GM19023 (cell line): ENCODE results near the gene RTRAF.

Experiments
- ATAC-seq: cut with Tn5 transposase; IDR thresholded peaks from one replicate; pipeline ENCODE4 v1.9.1; 2021; ENCODE audit warnings: mild to moderate bottlenecking, moderate library complexity; ENCODE audit not compliant: unreplicated experiment

RTRAF gene

GRCh38 chr14:52020161-52020714 lies 30.9 kb downstream of the RTRAF start:
- ATAC-seq, result no peak

- no peak for ATAC-seq
Observed at GRCh38 chr14:52020866-52021717, 31.7 kb downstream of the RTRAF start.

GRCh38 chr14:52021957-52022600 lies 32.7 kb downstream of the RTRAF start:
- ATAC-seq, result peak; percentile 73

GRCh38 chr14:52023518-52023917 lies 34.2 kb downstream of the RTRAF start:
- ATAC-seq, result no peak

- no peak for ATAC-seq
Observed at GRCh38 chr14:52025310-52025709, 36.0 kb downstream of the RTRAF start.

- ATAC-seq, result no peak
Observed at GRCh38 chr14:52026017-52026660, 36.8 kb downstream of the RTRAF start.

GRCh38 chr14:52026901-52027300 lies 37.6 kb downstream of the RTRAF start:
- ATAC-seq, result no peak

- no peak for ATAC-seq
Observed at GRCh38 chr14:52029881-52030280, 40.5 kb downstream of the RTRAF start.

GRCh38 chr14:52031781-52032180 lies 42.4 kb downstream of the RTRAF start:
- no peak for ATAC-seq

- no peak for ATAC-seq
Observed at GRCh38 chr14:52032204-52032801, 43.0 kb downstream of the RTRAF start.

GRCh38 chr14:52033101-52033642 lies 43.8 kb downstream of the RTRAF start:
- ATAC-seq, result no peak

- ATAC-seq, result no peak
Observed at GRCh38 chr14:52039124-52039815, 49.9 kb downstream of the RTRAF start.

GRCh38 chr14:52040598-52040997 lies 51.3 kb downstream of the RTRAF start:
- ATAC-seq, result no peak

GRCh38 chr14:52042371-52043289 lies 53.3 kb downstream of the RTRAF start:
- ATAC-seq, result no peak

GRCh38 chr14:52043690-52044089 lies 54.3 kb downstream of the RTRAF start:
- ATAC-seq, result no peak

- no peak for ATAC-seq
Observed at GRCh38 chr14:52044791-52045522, 55.6 kb downstream of the RTRAF start.

GRCh38 chr14:52046376-52046917 lies 57.1 kb downstream of the RTRAF start:
- ATAC-seq, result no peak

GRCh38 chr14:52048116-52048515 lies 58.8 kb downstream of the RTRAF start:
- ATAC-seq, result no peak
